NCI-H748 treated with DMSO at 0.1 percent for 48 hours (cell line): ENCODE results near the gene FMNL2.
"Not testable (repeated sequence)": the region's sequence is repeated elsewhere in the genome, so short reads cannot be mapped to it uniquely, and the experiment has no call there.

ENCODE experiments used
- DNase-seq: peaks from one replicate; lab custom pipeline; 2025; lab: John Stamatoyannopoulos, UW

FMNL2 gene

DNA sequence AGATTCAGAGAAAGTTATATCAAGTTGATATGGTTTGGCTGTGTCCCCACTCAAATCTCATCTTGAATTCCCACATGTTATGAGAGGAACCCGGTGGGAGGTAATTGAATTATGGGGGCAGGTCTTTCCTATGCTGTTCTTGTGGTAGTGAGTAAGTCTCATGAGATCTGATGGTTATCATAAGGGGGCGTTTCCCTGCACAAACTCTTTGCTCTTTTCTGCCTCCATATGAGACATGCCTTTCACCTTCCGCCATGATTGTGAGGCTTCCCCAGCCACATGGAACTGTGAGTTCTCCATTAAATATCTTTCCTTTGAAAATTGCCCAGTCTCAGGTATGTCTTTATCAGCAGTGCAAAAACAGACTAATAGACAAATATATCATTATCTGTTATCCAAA, 187.5 kb downstream of the FMNL2 start:
- DNase-seq = not testable (repeated sequence)

DNA sequence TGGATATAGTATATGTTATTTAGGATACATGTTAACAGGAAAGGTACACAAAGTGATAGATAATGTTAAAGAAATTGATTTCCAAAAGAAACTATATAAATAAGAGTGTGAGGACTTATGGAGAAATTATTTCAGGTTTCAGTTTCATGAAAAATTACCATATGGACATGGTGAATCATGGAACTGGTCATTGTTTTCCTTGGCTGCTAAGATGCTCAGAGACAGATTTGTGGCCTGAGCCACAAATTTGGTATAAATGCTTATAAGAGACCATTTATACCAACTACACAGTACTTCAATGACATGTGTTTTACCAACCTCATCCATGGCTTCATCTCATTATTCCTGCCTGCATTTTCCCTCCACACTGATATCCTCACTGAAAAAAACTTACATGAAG, 188.1 kb downstream of the FMNL2 start:
- no peak for DNase-seq

DNA sequence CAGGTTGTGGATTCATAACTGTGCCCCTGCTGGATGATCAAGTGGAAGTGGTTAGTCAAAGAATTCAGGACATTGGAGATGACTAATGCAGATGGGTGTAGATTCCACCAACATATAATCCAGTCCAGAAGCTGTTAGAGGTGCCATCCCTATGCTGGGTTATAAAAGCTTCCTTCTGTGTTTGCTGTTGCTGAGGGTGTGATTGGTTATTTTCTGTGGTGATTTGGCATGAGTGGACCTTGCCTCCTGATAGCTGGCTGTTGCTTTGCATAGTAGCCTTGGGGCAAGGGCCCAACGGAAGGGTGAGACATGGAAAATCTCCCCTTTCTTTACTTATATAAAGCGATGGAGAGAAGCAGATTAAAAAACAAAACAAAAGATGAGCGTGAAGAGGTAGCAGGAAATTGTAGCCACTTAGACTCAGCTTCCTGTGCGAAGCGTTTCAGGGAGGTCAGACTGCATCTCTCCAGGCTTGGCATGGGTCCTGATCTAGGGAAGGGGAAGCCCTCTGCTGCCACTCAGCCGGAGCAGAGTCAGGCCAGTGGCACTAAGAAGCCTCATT, 190.4 kb downstream of the FMNL2 start:
- DNase-seq = no peak

DNA sequence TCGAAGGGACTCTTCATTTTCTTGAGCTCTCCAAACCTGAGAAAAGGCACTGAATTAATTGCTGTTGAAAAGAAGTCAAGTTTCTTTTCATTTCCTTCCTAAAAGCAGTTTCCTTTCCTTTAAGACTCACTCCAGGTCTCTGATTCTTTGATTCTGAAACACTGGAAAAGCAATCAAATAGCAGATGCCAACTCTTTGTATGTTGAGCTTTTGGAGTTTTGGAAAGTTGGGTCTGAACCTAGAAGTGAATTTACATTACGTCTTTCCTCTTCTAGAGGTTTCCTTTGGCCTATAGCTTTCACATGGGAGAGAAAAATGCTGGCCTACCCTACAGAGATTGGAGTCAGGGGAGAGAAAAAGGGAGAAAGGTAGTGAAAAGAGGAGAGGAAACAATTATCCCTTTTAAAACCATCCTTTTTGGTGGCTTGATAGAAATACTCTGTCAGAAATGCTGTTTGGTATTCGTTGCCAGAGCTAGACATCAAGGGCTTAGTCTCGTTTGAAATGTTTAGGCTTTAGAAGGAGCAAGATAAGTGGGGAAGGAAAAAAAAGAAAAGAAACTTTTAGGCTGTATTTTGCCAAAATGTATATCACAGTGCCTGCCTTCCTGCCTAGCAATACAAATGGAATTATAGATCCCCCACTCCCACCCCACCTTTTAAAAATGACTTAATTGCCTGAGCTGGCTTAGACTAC, 194.6 kb downstream of the FMNL2 start:
- DNase-seq = no peak

DNA sequence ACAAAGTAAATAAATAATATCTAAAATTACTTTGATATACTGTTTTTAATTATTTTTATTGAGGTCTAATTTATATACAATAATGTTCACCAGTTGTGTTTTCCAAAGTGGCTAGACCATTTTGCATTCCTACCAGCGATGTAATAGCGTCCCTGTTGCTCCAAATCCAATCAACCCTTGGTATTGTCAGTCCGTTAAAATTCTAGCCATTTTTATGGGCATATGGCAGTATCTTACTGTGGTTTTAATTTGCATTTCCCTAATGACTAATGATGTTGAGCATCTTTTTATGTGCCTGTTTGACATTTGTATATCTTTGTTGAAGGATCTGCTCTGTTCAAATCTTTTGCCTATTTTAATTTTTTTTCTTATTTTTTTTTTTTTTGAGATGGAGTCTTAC, 197.3 kb downstream of the FMNL2 start:
- no peak for DNase-seq

DNA sequence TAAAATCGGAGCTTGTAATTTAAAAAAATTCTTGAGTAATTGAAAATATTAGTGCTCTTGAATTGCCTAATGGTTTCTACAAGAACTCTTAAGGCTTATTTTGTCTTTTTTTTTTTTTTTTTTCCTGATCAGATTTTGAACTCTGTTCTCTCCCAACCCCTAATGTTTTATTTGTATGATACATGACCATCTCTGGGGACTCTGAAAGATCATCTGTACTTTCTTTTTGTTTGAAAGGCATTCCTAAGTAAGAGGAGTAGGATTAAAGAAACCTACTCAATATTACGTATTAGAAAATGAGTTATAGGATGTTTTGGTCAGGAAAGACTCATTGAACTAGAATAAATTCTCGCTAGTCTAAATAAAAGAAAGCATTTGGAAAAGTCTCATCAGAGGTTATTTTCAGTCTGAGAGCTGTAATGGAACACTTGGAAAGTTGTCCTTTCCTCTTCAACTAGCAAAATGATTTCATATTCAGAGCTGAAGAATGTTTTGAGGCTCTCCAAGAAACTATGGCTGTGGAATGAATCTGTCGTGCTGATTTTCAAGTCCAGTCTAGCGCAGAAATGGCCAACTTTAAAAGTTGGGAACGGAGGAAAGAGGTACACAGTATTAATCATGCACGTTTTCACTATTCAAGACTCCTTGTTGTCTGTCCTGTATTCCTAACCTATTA, 199.6 kb downstream of the FMNL2 start:
- DNase-seq = no peak

DNA sequence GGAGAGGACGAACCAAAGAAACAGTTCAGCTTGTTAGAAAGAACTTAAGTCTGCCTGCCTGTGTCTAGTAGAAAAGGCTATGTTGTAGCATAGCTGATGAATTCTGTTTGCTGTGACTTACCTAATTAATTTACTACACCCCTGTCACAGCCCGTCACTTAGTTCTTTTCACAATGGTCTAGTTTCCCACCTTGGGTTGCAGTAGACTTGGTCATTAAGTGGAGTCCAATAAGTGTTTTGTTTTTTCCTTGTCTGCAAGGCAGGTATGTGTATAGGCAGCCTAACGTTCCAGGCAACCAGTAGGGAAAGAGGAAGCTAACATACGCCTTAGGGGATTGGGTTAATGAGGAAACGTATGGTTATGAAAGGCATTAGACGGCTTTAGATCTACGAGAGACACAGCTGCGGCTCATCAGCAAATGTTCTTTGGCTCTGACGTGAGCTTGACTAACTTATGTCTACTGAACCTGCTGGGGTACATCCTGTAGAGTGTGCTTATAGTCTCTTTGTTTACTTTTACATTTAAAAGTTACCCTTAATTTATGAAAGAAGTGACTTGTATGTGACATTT, 202.2 kb downstream of the FMNL2 start:
- no peak for DNase-seq

DNA sequence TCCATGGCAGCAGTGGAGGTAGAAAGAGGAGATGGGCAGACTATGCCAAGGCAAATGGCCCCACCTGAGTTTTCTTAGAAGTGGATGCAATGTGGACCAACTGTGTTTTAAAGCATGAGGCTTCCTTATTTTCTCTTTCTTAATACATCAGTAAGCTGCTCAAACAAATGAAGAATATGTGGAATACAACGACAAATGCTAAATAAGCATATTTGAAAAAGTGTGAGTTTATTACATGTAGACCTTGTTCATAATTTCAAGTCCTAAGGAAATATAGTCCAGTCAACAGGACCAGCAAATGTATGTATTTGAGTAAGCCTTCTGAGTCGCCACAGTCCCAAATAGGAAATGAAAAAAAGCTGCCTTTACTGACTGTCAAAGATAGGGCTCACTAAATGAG, 204.4 kb downstream of the FMNL2 start:
- no peak for DNase-seq

DNA sequence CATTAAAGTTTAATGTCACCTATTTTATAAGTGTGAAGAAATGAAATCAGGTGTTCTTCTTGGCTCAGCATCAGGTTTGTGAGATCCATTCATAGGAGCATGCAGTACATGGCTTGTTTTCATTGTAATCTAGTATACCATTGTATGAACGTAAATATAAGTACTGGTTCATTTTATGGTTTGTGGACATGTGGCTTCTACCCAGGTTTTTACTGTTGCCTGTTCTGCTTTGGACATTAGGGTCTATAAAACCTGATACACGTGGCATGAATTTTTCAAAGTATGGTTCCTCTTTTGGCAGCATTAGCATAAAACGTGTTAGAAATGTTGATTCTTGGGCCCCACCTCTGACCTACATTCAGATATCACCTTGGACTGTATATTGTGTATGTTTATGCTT, 206.7 kb downstream of the FMNL2 start:
- DNase-seq = no peak

DNA sequence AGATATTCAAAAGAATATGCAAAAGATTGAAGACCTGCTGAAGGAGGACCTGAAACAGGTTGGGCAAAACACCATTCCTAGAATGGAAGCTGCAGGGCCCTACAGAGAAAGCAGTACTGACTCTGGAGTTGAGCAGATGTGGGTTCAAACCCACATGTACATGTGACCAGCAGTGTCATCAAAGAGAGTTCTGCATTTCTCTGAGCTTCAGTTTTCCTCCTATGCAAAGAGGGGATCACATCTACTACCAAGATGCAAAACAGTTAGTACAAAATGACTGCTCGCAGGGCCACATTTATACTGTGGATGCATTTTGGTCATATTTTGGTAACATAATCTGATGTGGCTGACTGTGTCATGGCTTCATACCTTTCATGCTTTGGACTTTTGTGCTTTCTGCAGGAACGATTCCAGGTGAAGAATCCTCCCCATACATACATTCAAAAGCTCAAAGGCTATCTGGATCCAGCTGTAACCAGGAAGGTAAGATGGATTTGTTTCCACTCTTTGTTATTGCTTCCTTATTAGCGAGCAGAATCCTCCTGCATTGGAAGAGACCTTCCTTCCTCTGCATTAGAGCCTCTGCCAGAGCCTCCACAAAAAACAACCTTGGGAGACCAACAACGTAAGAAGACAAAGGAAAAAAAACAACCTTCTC, 207.5 kb downstream of the FMNL2 start:
- DNase-seq = no peak

DNA sequence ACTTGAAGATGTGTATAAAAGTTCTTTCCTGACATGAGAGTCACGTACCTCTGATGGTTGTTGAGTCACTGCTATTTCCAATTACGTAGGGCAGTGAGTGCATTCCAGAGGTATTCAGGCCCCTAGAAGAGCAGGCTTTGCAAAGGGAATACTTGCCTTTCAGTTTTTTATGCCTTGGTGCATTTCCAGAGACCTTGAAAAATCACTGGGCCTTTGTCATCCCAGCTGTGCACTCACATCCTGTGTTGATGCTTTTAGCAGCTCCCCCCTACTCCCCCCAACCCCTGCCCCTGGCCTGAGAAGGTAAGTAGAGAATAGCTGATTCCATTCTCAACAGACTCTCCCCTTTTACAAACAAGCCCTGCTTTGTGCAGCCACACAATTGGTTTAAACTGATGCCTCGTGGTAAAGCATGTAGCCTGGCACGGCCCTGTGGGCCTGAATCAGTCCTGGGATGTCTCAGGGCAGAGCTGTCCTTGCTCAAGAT, 208.1 kb downstream of the FMNL2 start:
- DNase-seq = peak; percentile 9

DNA sequence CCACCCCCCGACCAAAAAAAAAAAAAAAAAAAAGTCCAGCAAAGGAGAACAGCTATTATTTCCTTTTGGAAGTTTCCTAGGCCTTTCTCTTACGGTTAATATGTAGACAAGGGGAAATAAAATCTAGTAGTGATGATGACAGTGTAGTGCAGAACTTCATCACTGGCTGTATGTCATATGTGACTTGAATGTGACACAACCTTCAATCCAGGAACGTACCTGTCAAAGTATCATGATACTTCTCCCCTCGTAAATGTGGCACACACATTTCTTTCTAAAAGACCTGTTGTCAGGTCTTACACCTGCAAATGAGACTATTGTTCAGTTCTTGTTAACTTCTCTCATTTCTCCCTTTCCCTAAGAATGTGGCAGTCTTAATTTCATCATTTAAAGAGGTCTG, 208.7 kb downstream of the FMNL2 start:
- DNase-seq = no peak

DNA sequence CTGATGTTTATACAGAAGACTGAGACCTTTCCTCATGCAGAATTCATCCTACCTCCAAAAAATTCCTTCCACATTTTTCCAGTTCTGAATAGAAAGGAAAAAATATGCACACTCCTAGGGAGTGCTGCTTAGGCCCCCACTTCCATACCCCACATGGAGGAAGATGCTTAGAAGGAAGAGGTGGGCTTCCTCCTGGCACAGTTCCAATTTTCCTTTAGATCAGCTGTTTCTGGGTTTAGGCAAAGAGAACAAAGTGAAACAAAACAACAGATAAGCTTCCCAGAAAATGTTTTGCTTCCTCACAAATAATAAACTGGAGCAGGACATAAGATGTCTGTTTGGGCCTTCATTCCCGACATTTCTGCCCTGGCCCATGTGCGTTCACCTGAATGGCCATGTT, 209.7 kb downstream of the FMNL2 start:
- no peak for DNase-seq

DNA sequence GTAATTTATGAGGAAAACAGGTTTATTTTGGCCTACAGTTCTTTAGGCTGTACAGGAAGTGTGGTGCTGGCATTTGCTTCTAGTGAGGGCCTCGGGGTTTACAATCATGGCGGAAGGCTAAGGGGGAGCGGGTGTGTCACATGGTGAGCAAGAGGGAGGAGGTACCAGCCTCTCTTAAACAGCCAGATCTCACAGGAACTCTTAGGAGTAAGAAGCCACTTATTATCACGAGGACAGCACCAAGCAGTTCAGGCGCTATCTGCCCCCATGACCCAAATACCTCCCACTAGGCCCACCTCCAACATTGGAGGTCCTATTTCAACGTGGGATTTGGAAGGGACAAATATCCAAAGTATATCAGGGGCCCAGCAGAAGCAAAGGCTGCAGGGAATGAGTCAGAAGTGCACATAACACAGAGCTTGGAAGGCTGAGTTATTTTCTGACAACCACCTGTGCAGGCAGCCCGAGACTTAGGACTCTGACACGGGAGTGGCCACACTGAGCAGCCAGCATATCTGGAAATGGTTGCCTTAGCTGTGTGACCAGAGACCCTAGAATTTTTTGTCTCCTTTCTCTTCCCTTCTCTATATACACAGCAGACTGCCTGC, 211.4 kb downstream of the FMNL2 start:
- DNase-seq = no peak

DNA sequence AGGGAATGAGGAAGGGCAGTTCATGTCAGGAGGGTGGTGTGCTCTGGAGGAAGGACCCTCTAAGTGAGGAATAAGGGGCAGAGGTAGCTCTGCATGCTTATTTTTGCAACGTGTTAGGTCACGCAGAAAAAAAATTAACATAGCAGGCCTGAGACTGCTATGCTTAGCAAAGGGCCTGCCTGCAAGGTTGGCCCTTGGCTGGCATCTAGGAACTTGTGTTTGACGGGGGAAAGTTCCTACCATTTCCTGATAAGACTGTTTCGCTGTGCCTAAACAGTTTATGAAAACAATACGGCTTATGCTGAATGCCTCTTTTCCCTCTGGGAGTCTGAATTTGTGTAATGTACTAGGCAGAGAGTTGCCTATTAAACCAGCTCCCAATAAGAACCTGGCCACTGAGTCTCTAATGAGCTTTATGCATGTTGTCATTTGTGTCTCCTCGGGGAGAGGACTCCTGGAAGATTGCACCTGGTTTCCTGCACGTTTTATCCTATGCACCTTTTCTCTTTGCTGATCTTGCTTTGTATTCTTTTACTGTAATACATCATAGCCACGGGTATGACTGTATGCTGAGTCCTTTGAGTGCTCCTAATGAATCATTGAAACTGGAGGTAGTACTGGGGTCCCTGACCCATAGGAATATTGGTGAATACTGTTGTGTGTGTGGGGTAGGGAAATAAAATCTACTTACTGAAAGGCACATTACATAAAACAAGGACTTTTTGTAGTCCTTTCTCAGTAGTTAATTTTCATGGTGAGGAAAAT, 213.3 kb downstream of the FMNL2 start:
- no peak for DNase-seq

DNA sequence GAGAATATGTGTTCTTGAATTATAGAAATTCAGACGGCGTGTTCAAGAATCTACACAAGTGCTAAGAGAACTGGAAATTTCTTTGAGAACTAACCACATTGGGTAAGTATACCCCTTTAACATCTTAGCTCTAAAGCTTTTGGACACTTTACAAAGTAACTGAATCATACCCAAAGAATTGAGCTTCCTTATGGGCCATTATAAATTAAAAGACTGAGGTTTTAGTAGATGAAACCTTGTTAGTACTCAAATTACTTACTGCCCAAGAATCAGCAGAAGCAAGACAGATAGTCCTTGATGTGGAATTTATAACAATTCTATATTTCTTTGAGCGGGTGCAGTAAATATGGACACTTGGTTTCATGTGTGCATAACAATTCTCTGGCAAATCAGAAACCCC, 214.0 kb downstream of the FMNL2 start:
- no peak for DNase-seq

DNA sequence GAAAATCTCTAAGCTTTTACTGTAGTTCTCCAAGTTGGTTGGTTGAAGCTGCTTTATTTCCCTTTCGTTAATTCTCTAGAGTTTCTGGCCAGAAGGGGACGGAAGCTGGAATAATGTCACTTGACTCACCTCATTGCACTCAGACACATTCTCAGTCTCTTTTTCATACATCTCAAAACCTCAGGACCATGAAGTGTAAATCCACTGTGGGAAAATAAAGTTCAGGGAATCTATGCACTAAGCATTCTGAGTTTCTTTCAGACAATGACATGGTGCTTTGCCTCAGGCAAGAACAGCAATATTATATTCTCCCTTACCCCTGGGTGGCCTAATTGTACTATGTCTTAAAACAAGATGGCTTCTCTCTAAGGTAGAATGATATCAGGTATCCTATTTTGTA, 214.4 kb downstream of the FMNL2 start:
- no peak for DNase-seq

DNA sequence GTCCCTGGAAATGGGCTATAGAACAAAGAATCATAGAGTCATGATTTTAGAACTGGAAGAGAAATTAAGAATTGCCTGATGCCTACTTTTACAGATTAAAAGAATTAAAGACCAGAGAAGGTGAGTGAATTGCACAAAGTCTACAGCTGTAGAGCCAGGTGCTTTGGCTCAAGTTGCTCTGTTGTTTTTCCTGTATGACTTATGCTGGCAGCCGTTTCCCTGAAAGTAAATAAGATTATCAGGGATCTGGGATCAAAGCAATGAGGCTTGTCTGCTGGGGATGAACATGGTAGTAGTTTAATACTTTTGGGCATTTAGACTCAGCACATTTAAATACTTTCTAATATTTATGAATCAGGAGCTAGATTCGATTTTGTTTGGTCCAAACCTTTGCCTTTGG, 215.4 kb downstream of the FMNL2 start:
- no peak for DNase-seq

DNA sequence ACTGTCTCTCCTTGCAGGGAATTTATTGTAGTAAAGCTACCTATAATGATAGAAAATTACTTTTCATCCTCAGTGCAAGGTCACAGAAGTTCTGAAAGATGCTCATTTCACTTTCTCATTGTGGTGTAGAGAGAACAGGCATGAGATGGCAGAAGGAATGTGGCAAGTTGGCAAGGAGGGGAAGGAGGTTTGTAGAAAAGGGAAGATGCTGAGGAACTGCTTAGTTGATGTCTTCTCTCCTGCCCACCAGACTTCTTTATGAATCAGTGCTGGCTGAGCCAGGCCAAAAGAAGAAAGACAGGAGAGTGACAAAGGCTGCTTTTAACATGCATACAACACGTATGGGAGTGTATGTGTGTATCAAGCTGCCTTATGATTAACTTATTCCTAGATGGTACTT, 217.9 kb downstream of the FMNL2 start:
- DNase-seq = no peak

DNA sequence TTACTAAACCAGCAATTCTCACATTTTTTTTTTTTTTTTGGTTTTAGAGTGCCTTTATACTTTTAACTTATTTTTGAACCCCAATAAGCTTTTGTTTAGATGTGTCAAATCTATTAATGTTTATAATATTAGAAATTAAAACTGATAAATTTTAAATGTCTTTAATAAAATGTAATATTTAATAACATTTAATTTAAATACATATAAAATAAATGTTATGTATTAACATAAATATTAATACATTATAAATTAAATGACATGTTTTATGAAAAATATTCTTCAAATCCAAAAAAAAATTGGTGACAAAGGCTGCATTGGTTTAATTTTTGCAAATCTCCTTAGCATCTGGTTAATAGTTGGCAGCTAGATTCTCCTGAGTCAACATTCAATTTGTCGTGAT, 218.5 kb downstream of the FMNL2 start:
- no peak for DNase-seq

DNA sequence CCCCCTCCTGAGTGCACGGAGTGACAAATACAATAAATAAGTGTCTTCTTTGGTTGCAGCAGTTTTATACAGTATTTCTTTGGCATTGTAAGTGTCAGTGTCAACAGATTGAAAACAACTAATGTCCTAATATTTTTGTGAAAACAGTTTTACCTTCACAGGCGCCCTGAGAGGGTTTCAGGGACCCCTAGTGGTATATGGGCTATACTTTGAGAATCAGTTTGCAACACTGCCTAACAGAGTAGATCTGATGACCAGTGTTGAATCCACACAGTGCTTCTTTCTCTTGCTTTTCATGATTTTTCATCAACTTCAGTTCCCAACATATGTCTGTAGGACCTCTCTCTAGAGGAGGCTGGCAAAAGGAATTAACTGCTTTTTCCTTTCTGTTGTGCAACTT, 220.1 kb downstream of the FMNL2 start:
- no peak for DNase-seq

DNA sequence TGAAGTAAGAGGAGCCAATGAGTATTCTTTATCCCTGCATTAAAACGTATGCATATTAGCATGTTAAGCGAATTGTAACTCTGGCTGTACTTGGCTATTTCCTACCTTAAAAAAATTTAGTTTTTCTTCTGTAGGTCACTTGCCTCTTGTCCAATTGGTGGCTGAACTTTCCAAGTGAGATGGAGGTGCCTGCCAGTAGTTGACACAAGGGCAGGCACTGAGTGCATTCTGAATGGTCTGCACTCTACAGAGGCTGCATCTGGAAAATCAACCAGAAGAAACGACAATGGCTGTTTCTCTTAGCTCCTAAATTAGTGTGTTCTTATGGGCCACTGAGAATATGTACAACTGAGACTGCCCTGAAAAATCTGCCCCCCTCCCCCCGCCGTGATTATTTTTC, 221.5 kb downstream of the FMNL2 start:
- no peak for DNase-seq
